Stomach smooth muscle (tissue), 2 donors: ENCODE data around the gene MEGF6.
"Not testable (repeated sequence)": the region's sequence is repeated elsewhere in the genome, so short reads cannot be mapped to it uniquely, and the experiment has no call there.

ENCODE experiments used
- H3K27ac ChIP-seq: one replicate; pipeline ENCODE4 v1.7.0; 2013; ENCODE audit warnings: mild to moderate bottlenecking, low read length, inconsistent platforms
- H3K27me3 ChIP-seq, 2 donors: one replicate each; pipeline ENCODE4 v1.7.0; 2013; ENCODE audit warnings: low read length in 2 of 2; ENCODE audit not compliant: insufficient read depth in 2 of 2, control insufficient read depth in 1 of 2
- H3K36me3 ChIP-seq, 2 donors: one replicate each; pipeline ENCODE4 v1.7.0; 2013; ENCODE audit warnings: low read length in 2 of 2; ENCODE audit not compliant: control insufficient read depth in 2 of 2, insufficient read depth in 2 of 2
- H3K4me1 ChIP-seq: one replicate; pipeline ENCODE4 v1.7.0; 2013; ENCODE audit warnings: low read length; ENCODE audit not compliant: control insufficient read depth, insufficient read depth
- H3K4me3 ChIP-seq, 2 donors: one replicate each; pipeline ENCODE4 v1.7.0; 2013; ENCODE audit warnings: low read length in 2 of 2
- H3K9ac ChIP-seq, 2 donors: one replicate each; pipeline ENCODE4 v1.7.0; 2013; ENCODE audit warnings: low read length in 2 of 2, mild to moderate bottlenecking in 1 of 2
- H3K9me3 ChIP-seq, 2 donors: one replicate each; pipeline ENCODE4 v1.7.0; 2013; ENCODE audit warnings: low read length in 2 of 2; ENCODE audit not compliant: control insufficient read depth in 2 of 2
- donor health status: healthy.
- donor health status: Pancreatic carcinoma.

MEGF6 gene

DNA sequence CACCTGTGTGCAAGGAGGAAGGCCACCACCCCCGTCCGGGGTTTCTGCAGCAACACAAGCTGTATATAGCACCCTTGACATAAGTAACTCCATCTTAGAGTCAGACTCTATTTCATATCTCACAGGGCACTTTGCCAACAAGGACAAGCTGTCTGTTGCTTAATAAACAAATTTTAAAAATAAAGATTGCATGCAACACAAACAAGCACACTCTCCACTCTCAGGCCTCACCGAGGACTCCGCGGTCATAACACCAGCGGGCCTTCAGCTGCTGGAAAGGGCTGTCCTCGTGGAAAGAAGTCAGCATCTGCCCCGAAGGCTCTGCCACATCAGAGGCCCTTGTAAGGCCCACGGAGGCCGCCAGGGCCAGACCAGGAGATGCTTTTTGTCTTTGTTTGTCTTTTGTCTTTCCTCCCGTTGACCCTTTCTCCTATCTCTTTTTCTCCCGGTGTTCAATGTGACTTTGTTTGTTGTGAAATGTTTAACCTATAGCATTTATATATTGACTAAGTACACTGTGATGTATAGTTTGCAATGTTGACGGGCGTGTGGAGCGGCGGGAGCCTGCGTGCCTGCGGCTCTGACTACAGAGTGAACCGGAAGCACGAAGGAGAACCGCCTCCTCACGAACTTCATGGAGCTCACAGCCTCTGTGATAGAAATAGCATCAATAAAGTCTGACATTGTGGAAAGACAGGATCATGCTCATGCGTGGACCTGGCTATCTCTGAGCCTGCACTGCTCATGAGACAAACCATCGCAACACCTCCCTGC lies 24.1 kb downstream of the MEGF6 start:
- Histone ChIP-seq H3K27me3 (peaks cover 0 to 5% of the 10 kb centered on the region in 2 donors), H3K36me3 (no peaks in the 10 kb centered on the region), H3K4me1 (no peaks in the 10 kb centered on the region), H3K4me3 (no peak overlapping the region), H3K9me3 (no peaks in the 10 kb centered on the region), H3K9ac (no peak overlapping the region), H3K27ac (no peak overlapping the region)

DNA sequence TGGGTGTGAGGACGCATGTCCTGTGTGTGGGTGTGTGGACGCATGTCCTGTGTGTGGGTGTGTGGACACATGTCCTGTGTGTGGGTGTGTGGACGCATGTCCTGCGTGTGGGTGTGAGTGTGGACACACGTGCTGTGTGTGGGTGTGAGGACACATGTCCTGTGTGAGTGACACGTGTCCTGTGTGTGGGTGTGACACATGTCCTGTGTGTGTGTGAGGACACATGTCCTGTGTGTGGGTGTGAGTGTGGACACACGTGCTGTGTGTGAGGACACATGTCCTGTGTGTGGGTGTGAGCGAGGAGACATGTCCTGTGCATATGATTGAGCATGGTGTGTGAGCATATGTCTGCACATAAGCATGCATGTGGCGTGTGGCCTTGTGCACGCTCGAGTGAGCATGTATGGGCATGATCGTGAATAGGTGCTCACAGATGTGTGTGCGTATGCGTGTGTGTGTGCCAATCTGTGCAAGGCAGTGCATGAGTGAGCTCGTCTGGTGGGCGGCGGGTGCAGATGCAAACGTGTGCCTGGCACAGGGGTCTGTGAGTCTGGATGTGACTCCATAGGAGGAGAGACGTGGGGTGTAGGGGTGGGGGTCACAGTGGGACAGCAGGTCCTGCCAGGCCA lies 25.3 kb downstream of the MEGF6 start:
- no peak overlapping the region for H3K9ac ChIP-seq
- no peaks in the 10 kb centered on the region for H3K36me3 ChIP-seq
- H3K27me3 ChIP-seq: peaks cover 0 to 5% of the 10 kb centered on the region in 2 donors
- no peaks in the 10 kb centered on the region for H3K4me1 ChIP-seq
- no peaks in the 10 kb centered on the region for H3K9me3 ChIP-seq
- H3K4me3 ChIP-seq: no peak overlapping the region
- H3K27ac ChIP-seq: no peak overlapping the region

DNA sequence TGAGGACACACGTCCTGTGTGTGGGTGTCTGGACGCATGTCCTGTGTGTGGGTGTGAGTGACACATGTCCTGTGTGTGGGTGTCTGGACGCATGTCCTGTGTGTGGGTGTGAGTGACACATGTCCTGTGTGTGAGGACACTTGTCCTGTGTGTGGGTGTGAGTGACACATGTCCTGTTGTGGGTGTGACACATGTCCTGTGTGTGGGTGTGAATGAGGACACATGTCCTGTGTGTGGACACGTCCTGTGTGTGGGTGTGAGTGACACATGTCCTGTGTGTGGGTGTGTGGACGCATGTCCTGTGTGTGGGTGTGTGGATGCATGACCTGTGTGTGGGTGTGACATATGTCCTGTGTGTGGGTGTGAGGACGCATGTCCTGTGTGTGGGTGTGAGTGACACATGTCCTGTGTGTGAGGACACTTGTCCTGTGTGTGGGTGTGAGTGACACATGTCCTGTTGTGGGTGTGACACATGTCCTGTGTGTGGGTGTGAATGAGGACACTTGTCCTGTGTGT lies 25.9 kb downstream of the MEGF6 start:
- H3K9ac ChIP-seq, H3K36me3 ChIP-seq, H3K27ac ChIP-seq, H3K9me3 ChIP-seq, H3K4me3 ChIP-seq, H3K4me1 ChIP-seq, H3K27me3 ChIP-seq: not testable (repeated sequence)

DNA sequence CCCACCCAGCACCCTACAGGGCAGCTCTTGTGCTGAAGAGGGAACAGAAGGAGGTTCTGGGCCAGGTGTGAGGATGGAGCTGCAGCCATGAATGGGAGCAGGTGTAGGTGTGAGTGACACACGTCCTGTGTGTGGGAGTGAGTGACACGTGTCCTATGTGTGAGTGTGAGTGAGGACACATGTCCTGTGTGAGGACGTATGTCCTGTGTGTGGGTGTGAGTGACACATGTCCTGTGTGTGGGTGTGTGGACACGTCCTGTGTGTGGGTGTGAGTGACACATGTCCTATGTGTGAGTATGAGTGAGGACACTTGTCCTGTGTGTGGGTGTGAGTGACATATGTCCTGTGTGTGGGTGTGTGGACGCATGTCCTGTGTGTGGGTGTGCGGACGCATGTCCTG lies 26.4 kb downstream of the MEGF6 start:
- H3K27ac ChIP-seq: no peak overlapping the region
- H3K4me3 ChIP-seq: no peak overlapping the region
- H3K9ac ChIP-seq: no peak overlapping the region
- H3K27me3 ChIP-seq: peaks cover 0 to 5% of the 10 kb centered on the region in 2 donors
- H3K36me3 ChIP-seq: no peaks in the 10 kb centered on the region
- no peaks in the 10 kb centered on the region for H3K4me1 ChIP-seq
- H3K9me3 ChIP-seq: no peaks in the 10 kb centered on the region

DNA sequence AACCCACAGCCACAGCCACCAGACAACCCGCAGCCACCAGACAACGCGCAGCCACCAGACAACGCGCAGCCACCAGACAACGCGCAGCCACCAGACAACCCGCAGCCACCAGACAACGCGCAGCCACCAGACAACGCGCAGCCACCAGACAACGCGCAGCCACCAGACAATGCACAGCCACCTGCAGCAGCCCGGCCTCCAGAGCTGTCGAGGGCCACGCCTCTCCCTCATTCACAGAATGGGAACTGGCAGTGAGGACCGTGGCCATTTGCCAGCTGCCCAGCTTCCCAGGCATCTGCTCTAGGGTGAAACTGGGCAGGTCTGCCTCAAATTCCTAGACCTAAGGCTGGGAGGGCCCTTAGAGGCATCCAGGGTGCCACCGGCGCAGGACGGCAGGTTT lies 27.6 kb downstream of the MEGF6 start:
- H3K4me3 ChIP-seq, H3K27me3 ChIP-seq, H3K9me3 ChIP-seq, H3K9ac ChIP-seq, H3K36me3 ChIP-seq, H3K4me1 ChIP-seq, H3K27ac ChIP-seq: not testable (repeated sequence)

DNA sequence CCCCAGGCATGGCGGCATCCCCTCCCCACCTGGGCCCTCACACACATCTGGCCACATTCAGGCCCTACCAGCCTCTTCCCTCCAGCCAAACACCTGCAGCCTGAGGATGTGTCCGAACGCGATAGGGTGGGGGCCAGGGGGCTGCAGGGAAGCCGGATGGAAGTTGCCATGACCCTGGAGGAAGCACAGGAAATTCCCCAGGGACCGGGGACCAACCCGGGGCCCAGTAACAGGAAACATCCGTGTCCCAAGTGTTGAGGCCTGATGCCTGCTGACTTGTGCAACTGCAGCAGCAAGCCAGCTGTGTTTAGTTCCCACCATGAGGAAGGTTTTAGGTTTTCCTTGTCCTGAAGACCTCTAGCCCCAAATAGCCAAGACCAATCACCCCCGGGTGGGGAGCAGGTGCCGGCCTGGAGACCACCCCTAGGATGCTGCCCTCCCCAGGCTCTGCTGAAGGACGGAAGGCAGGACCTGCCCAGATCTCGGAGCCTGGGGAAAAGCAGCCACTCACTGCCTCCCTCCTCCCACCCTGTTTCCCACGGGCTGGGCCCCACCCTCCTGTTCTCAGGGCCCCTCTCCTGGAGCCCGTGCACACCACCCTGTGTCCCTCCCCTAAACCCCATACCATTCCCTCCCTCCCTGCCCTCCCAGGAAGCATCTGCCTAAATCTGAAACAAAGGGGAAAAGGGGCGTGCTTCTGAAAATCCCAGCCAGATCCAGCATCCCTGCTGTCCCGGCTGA lies 29.8 kb downstream of the MEGF6 start:
- no peak overlapping the region for H3K27ac ChIP-seq
- no peaks in the 10 kb centered on the region for H3K9me3 ChIP-seq
- no peak overlapping the region for H3K9ac ChIP-seq
- no peak overlapping the region for H3K4me3 ChIP-seq
- peaks cover 0 to 5% of the 10 kb centered on the region in 2 donors for H3K27me3 ChIP-seq
- peaks cover 3% of the 10 kb centered on the region for H3K4me1 ChIP-seq
- H3K36me3 ChIP-seq: no peaks in the 10 kb centered on the region

DNA sequence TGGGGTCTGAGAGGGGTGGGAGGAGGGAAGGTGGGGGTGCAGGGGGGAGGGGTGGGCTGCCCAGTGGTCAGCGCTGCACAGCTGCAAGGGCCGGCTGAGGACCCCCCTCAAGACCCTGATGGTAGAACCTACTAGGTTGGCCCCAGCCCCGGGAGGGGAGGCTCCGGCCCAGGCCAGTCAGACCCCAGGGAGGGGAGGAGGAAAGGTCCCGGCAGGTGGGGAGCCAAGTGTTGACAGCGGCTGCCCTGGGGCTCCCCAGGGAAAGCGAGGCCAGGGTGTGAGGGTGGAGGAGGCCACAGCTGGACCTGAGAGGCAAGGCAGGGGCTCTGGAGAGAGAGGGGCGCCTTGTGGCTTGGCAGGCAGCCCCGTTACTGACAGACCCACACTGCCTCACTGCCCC lies 31.1 kb downstream of the MEGF6 start:
- Histone ChIP-seq H3K9me3 (no peaks in the 10 kb centered on the region), H3K4me3 (no peak overlapping the region), H3K27ac (no peak overlapping the region), H3K36me3 (no peaks in the 10 kb centered on the region), H3K27me3 (peaks cover 0 to 2% of the 10 kb centered on the region in 2 donors), H3K9ac (no peak overlapping the region), H3K4me1 (peaks cover 3% of the 10 kb centered on the region)

DNA sequence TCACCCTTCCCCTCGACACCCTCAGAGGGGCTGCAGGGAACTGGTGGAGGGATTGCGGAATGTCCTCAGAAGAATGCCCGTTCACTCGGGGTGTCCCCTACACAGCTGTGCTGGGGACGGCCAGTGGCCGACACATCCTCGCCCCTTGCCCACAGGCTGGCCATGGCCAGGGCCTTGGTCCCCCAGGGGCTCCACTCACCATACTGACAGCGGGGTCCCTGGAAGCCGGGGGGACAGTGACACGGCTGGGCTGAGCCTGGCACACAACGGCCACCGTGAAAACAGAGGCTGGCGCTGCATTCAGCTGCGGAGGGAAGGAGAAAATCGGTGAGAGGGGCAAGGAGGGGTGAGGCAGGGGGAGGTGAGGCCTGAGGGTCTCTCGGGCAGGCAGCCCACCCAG lies 31.7 kb downstream of the MEGF6 start:
- Histone ChIP-seq H3K4me3 (no peak overlapping the region), H3K36me3 (no peaks in the 10 kb centered on the region), H3K4me1 (peaks cover 3% of the 10 kb centered on the region), H3K27ac (no peak overlapping the region), H3K27me3 (no peaks in the 10 kb centered on the region), H3K9me3 (no peaks in the 10 kb centered on the region), H3K9ac (no peak overlapping the region)

DNA sequence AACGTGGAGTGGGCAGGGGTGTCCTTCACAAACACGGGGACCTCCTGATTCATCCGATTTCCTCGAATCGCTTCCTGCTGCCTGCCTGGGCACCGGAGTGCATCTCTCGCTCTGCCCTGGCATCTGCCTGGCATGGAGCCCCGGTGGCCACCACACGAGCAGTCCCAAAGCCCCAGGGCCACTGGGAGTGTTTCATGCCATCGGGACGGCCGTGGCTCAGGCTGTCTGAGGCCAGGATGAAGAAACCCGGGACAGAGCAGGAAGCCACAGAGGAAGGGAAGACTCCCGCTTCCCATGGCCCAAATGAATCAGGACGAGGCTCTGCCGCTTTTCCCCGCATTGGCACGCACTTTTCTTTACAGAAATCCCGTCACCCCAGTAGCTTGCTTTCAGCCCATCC lies 32.4 kb downstream of the MEGF6 start:
- no peak overlapping the region for H3K9ac ChIP-seq
- H3K9me3 ChIP-seq: no peaks in the 10 kb centered on the region
- peaks cover 3% of the 10 kb centered on the region for H3K4me1 ChIP-seq

DNA sequence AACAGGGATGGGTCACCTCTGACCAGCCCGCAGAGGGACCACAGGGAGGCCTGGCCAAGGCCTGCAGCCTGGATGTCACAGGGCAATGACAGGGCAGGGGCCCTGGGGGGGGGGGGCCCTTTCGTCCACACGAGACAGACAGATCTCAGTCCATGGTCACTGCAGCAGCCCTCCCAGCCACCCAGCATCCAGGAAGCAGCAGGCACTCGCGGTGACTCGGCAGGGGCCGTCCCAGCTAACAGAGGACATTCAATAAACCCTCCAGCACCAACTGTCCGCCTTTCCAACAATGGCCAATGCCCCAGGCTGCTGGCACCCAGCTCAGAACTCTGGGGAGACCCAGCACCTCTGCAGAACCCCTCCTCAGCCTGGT lies 32.9 kb downstream of the MEGF6 start:
- Histone ChIP-seq H3K27me3 (no peaks in the 10 kb centered on the region), H3K4me1 (peaks cover 3% of the 10 kb centered on the region), H3K9me3 (no peaks in the 10 kb centered on the region), H3K27ac (no peak overlapping the region), H3K36me3 (no peaks in the 10 kb centered on the region), H3K4me3 (no peak overlapping the region), H3K9ac (no peak overlapping the region)

More for the DNA sequence above, 32.4 kb downstream of the MEGF6 start:
- no peaks in the 10 kb centered on the region for H3K36me3 ChIP-seq
- H3K4me3 ChIP-seq: no peak overlapping the region
- no peak overlapping the region for H3K27ac ChIP-seq
- no peaks in the 10 kb centered on the region for H3K27me3 ChIP-seq
